Transverse colon (tissue), 4 donors: ENCODE results near the gene CAPZA1. TPM values are rescaled to one million over a fixed set of nuclear protein-coding genes. Genes with fewer than 3 reads are reported as not detected.

ENCODE experiments used
- DNase-seq: peaks from one replicate; pipeline ENCODE4 v3.0.0-alpha.2; 2019
- H3K27ac ChIP-seq, 4 donors: fragments of 200-600 bp; sonication (generic); 2 replicates each; pipeline ENCODE4 v1.5.1; 2016 to 2018; ENCODE audit warnings: inconsistent platforms in 4 of 4
- H3K27me3 ChIP-seq: fragments of 200-600 bp; sonication (generic); 2 replicates; pipeline ENCODE4 v1.5.1; 2017; ENCODE audit warnings: inconsistent platforms
- H3K36me3 ChIP-seq, 4 donors: fragments of 200-600 bp; sonication (generic); 2 replicates each; pipeline ENCODE4 v1.5.1; 2017 to 2019; ENCODE audit warnings: inconsistent platforms in 4 of 4
- H3K4me1 ChIP-seq, 4 donors: fragments of 200-600 bp; sonication (generic); 2 replicates each; pipeline ENCODE4 v1.5.1; 2017 to 2020; ENCODE audit warnings: inconsistent platforms in 4 of 4
- H3K4me3 ChIP-seq, 4 donors: fragments of 200-600 bp; sonication (generic); 1 replicate in 1 of 4; 2 replicates in 3 of 4; pipeline versions ENCODE4 v1.5.1 to v1.6.1; 2017 to 2019; ENCODE audit warnings: inconsistent platforms in 4 of 4
- H3K9me3 ChIP-seq, 2 donors: fragments of 200-600 bp; sonication (generic); 2 replicates each; pipeline ENCODE4 v1.5.1; 2017 to 2019; ENCODE audit warnings: inconsistent platforms in 2 of 2
- CTCF ChIP-seq, 5 experiments: fragments of 200-600 bp in 3 of 5; fragments of 450-650 bp in 2 of 5; sonication (generic) in 3 of 5; IDR thresholded peaks; 1 replicate in 2 of 5; 2 replicates in 3 of 5; pipeline ENCODE4 v1.5.1; 2016 to 2017; ENCODE audit warnings: antibody characterized with exemption in 5 of 5, inconsistent platforms in 3 of 5, mild to moderate bottlenecking in 2 of 5, moderate library complexity in 1 of 5
- EP300 ChIP-seq: sonication (generic); formaldehyde crosslinking; IDR thresholded peaks from one replicate; pipeline ENCODE4 v1.6.1; 2017; ENCODE audit warnings: antibody characterized with exemption, low read depth
- POLR2A ChIP-seq: fragments of 450-650 bp; IDR thresholded peaks from one replicate; pipeline ENCODE4 v1.6.1; 2016; ENCODE audit warnings: antibody characterized with exemption, mild to moderate bottlenecking, moderate library complexity
- POLR2AphosphoS5 ChIP-seq, 3 donors: sonication (generic); formaldehyde crosslinking; IDR thresholded peaks; one replicate each; pipeline ENCODE4 v1.6.1; 2016; ENCODE audit warnings: antibody characterized with exemption in 3 of 3
- WGBS, 2 donors: methylation state at CpG; one replicate each; pipeline ENCODE4 v1.1.5; 2018; ENCODE audit warnings: low coverage in 1 of 2; 5-methylcytosine and 5-hydroxymethylcytosine counted together
- in situ Hi-C, 4 donors: fragments of 200-750 bp; cut with MboI; loops; one replicate each; pipeline versions ENCODE4 v1.15.0 to v1.15.1; 2017; ENCODE audit warnings: low sequenced_read_pairs in 3 of 4, low pct_ligation_motif_present in 1 of 4, low pct_unique_long_range_greater_than_20kb in 1 of 4
- intact Hi-C: fragments of 100-400 bp; cut with DNase I; formaldehyde crosslinking; loops from one replicate; pipeline ENCODE4 v1.15.1; 2023; ENCODE audit warnings: low total_unique reads
- total RNA-seq, 4 donors: library from RNA; depleted of rRNA; stranded (reverse); fragments of >200 nt; gene quantifications; one replicate each; pipeline ENCODE4 v1.1.0, GENCODE V29; 2016

The CAPZA1 gene
- total RNA-seq, 4 donors from 2014 or later, result 44.2 to 228 (median 123) TPM

- in situ Hi-C loops (no loop called here), intact Hi-C loops (no loop called here)
- Histone ChIP-seq H3K27ac (no peak overlapping the region), H3K4me1 (no peaks in the 10 kb centered on the region), H3K27me3 (no peaks in the 10 kb centered on the region), H3K9me3 (no peaks in the 10 kb centered on the region), H3K4me3 (no peak overlapping the region), H3K36me3 (peaks cover 2 to 44% (median 12%) of the 10 kb centered on the region in 4 donors)
- DNase-seq, result no peak
- TF ChIP-seq CTCF (IDR thresholded peaks at IDR 0.05) (no peak), POLR2AphosphoS5 (IDR thresholded peaks at IDR 0.05) (no peak)
- WGBS, 2 donors, result 92 to 100% methylated on average over 2 to 4 of the region's 4 CpGs
Observed at GRCh38 chr1:112646225-112646624, 26.6 kb downstream of the CAPZA1 start.

GRCh38 chr1:112651205-112651604 lies 31.6 kb downstream of the CAPZA1 start:
- 100% methylated on average over 1 of the region's 1 CpG for WGBS, 2 donors
- intact Hi-C loops, result no loop called here
- H3K27ac ChIP-seq, result no peak overlapping the region

GRCh38 chr1:112665857-112666256 lies 46.2 kb downstream of the CAPZA1 start:
- DNase-seq, result no peak
- H3K36me3 ChIP-seq, result peaks cover 0 to 51% (median 13%) of the 10 kb centered on the region in 4 donors
- H3K27me3 ChIP-seq, result no peaks in the 10 kb centered on the region
- no peaks in the 10 kb centered on the region for H3K4me1 ChIP-seq
- H3K4me3 ChIP-seq, result no peak overlapping the region
- TF ChIP-seq CTCF (IDR thresholded peaks at IDR 0.05) (no peak), POLR2A (no peak), EP300 (no peak), POLR2AphosphoS5 (IDR thresholded peaks at IDR 0.05) (no peak)
- intact Hi-C loops (no loop called here), in situ Hi-C loops (no loop called here)
- no peaks in the 10 kb centered on the region for H3K9me3 ChIP-seq
- 84 to 96% methylated on average over 3 of the region's 3 CpGs for WGBS, 2 donors
- no peak overlapping the region for H3K27ac ChIP-seq

More at GRCh38 chr1:112651205-112651604, 31.6 kb downstream of the CAPZA1 start:
- no peak overlapping the region for H3K4me3 ChIP-seq
- H3K27me3 ChIP-seq, result no peaks in the 10 kb centered on the region
- in situ Hi-C loops, result no loop called here
- no peak for DNase-seq
- TF ChIP-seq EP300, result no peak
- TF ChIP-seq CTCF (IDR thresholded peaks at IDR 0.05), result no peak
- TF ChIP-seq POLR2A, result no peak
- no peak for TF ChIP-seq POLR2AphosphoS5 (IDR thresholded peaks at IDR 0.05)
- peaks cover 2 to 46% (median 19%) of the 10 kb centered on the region in 4 donors for H3K36me3 ChIP-seq
- no peaks in the 10 kb centered on the region for H3K9me3 ChIP-seq
- H3K4me1 ChIP-seq, result no peaks in the 10 kb centered on the region

GRCh38 chr1:112666946-112667345 lies 47.3 kb downstream of the CAPZA1 start:
- Histone ChIP-seq H3K4me3 (no peak overlapping the region), H3K4me1 (no peaks in the 10 kb centered on the region), H3K36me3 (peaks cover 0 to 41% (median 8%) of the 10 kb centered on the region in 4 donors), H3K27me3 (no peaks in the 10 kb centered on the region), H3K27ac (no peak overlapping the region), H3K9me3 (no peaks in the 10 kb centered on the region)
- no peak for DNase-seq
- intact Hi-C loops (no loop called here), in situ Hi-C loops (no loop called here)
- no peak for TF ChIP-seq POLR2A
- TF ChIP-seq EP300, result no peak
- TF ChIP-seq POLR2AphosphoS5 (IDR thresholded peaks at IDR 0.05), result no peak
- TF ChIP-seq CTCF (IDR thresholded peaks at IDR 0.05), result no peak
- WGBS, 2 donors, result 77 to 88% methylated on average over 2 of the region's 2 CpGs
